ENCODE measurements around the gene SP3.

SP3 gene

DNA sequence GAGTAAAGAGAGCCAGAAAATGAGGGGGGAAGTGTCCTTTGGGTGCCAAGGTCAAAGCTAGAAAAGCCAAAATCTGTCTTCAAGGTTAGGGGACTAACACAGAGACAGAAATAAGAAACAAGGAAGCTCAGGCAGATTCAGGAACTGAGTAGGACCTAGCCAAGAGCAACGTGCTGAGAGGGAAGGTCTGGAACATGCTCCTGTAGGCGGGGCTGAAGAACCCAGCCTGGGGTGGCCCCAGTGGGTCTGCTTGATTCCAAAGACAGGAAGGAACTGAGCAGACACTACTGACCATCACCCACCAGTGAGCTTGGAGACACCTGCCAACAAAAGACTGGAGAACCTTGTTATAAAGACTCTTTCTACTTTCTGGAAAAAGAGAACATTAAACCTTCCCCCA is 105.1 kb downstream of the SP3 start:
- no peak for DNase-seq (ENCODE audit: low read depth in 3 of 3, low spot score in 1 of 3)

DNA sequence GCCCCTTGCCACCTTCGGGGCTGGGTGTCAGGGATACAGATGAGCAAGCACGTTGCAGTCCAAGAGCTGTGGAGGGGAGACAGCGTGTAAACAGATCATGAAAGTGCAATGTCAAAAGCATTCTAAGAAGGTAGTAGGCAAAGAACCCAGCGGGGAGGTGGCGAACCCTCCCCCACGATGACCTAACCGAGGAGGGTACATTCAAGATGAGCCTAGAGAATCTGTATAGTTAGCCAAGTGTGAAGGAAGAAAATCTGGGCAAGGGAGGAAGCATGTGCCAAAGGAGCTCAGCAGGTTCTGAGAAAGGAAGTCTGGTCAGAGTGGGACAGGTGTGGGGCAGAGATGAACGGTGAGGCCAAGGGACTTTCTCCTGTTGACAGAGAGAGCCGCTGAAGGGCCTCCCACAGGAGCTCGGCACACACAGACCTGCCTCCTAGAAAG is 106.9 kb downstream of the SP3 start:
- DNase-seq (ENCODE audit: low read depth in 3 of 3, low spot score in 1 of 3): no peak
